HTR-8/SVneo (cell line): ENCODE measurements around the gene ATG9B.
A peak's percentile ranks its signal among the peaks of the same experiment; 100 is the strongest.
"Not testable (repeated sequence)": the region's sequence is repeated elsewhere in the genome, so short reads cannot be mapped to it uniquely, and the experiment has no call there.

Experiments used
- DNase-seq: peaks from one replicate; pipeline ENCODE4 v3.0.0; 2011; ENCODE audit warnings: low spot score, mixed read lengths; ENCODE audit not compliant: insufficient read length
- FAIRE-seq: peaks from 2 replicates; lab custom pipeline; 2011; peaks lifted over from hg19 to GRCh38; lab: Jason Lieb, UNC

The ATG9B gene

DNA sequence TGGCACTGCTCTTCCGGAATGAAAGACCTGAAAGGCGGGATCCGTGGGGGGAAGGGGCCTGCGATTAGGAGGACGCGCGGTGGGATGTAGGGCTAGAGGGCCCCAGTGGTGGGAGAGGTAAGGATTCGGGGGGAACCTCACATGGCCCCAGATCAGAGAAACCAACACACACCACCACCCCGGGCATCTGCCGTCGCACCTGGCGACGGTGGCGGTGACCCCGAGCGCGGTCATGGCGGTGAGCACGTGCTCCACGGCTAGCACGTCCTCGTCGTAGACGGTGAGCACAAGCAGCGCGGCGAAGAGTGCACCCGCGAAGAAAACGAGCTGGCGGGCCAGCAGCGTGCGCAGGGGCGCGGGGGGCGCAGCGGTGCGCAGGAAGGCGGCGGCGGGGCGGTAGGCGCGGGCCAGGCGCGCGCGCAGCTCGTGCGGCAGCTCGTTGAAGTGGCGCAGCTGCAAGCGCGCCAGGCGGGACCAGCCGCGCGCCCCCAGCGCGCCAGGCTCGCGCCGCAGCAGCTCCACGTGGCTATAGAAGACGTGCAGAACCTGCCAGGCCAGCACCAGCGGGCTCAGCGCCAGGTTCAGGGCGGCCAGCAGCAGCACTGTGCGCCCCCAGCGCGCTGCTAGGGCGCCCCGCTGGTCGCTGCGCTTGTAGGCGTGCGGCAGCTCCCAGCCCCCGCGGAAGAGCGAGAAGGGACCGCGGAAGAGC, 5.7 kb downstream of the ATG9B start:
- DNase-seq (no peak), FAIRE-seq (no peak)

DNA sequence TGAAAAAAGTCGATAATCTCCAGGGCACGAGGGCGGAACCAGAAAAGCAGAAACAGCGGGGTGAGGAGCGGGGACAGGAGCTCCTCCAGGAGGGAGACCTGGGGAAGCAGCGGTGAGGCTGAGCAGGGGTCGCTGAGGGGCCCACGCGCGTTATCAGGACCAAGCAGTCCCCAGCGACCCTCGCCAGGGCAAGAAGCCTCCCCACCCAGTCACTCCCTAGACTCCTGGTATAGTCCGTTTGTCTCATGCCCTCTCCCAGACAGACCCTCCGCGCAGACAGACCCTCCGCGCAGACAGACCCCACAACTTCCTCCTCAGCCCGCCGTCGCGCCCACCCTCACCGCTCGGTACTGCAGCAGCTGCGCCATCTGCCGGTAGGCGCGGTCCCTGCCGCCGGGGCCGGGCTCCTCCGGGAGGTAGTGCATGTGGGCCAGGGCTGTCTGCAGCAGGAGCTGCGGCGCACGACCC, 6.3 kb downstream of the ATG9B start:
- DNase-seq (peak; percentile 63), FAIRE-seq (peak; percentile 44)

GRCh38 chr7:151017370-151017952, 6.8 kb downstream of the ATG9B start:
- FAIRE-seq (no peak), DNase-seq (no peak)

DNA sequence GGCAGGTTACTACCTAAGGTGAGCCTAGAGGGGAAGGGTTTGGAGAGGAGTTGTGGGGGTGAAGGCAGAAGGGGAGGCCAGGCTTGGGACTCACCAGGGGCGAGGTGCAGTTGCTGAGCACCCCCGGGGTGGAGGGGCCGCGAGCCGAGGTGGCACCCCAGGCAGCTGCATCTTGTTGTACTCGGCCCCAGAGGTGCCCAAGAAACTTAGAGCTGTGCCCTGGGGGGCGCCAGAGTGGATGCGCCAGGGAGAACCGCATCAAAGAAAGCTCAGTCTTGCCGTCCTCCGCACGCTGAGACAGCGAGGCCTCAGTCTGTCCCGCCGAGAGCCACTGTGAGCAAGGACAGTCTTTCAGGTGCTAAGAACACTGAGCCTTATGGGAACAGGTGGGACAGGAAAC, 7.4 kb downstream of the ATG9B start:
- DNase-seq = no peak
- no peak for FAIRE-seq

DNA sequence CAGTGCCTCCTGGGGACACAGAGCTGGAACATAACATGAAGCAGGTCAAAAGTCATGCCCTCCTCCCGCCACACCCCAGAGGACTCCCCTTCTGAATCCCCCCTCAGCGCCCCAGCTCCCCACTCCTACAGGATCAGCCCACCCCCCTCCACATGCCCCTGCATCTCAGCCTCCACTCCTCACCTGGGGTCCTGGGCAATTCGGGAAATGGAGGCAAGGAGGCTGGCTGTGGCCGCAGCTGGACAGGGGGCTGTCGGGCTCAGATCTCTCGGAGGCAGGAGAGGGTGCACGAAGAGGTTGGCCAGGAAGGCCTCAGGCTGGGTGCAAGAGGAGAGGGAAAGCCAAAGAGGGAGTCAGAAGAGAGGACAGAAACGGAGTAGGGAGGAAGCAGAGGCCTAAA, 7.8 kb downstream of the ATG9B start:
- DNase-seq (no peak), FAIRE-seq (no peak)

- DNase-seq = no peak
- no peak for FAIRE-seq
Observed at GRCh38 chr7:151015967-151016366, 8.3 kb downstream of the ATG9B start.

DNA sequence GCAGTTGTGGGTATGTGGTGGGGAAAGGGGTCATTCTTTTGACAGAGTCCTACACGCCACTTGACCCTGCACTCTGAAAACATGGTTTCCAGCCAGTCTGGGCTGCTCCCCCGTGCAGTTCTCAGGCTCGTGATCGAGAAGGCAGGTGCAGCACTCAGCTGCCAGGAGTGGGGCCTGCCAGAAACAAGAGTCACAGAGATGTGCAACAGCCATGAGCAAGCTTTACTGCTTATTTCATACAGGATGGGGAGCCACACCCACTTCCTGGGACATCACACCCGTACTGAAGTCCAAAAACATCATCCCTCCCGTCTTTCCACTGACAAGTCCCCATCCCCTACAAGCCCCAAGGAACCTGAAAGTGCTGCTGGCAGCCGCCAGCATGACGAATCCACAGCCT, 9.3 kb downstream of the ATG9B start:
- no peak for DNase-seq
- FAIRE-seq = no peak

GRCh38 chr7:151013733-151014497, 10.4 kb downstream of the ATG9B start:
- FAIRE-seq (no peak), DNase-seq (no peak)

- FAIRE-seq = no peak
- DNase-seq = no peak
Observed at GRCh38 chr7:151013356-151013732, 10.9 kb downstream of the ATG9B start.

- no peak for FAIRE-seq
Observed at GRCh38 chr7:151012911-151013347, 11.4 kb downstream of the ATG9B start.

DNA sequence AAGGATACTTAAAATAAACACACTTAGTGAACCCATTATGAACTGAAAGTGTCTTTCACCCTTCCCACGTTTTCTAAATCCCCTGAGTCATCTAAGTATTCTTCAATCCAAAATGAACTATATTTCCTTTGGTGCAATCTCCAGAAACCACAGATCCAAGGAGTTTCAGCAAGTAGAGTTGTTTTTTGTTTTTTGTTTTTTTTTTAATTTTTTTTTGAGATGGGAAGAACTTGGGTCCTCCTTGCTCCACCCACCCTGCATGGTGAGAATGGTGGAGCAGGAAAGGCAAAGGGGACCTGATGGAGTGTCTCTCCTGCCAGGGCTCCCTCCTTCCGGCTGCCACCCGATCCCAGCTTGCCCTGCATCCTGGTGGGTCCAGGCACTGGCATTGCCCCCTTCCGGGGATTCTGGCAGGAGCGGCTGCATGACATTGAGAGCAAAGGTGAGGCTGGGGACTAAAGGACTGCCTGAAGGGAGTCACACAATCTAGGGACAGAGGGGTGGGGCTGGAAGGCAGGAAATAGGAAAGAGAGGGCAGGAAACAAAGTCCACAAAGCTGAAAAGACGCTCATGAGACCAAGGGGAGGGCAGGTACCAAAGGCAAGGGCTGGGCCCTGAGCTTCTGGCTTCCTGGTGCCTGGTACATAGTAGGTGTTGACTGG, 12.1 kb downstream of the ATG9B start:
- no peak for FAIRE-seq
- no peak for DNase-seq

More at GRCh38 chr7:151012911-151013347, 11.4 kb downstream of the ATG9B start:
- DNase-seq = peak; percentile 54

DNA sequence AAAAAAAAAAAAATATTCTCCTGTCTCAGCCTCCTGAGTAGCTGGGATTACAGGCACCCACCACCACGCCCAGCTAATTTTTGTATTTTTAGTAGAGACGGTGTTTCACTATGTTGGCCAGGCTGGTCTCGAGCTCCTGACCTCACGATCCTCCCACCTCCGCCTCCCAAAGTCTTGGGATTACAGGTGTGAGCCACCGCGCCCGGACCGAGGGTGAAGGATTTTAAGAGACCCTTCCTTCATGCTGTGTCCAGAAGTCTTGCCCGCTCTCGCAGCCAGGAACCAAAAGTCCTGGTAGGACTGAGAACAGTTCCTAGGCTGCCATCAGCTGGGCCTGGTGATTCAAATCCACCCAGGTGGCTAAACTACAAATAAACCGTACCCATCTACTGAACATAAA, 12.7 kb downstream of the ATG9B start:
- not testable (repeated sequence) for DNase-seq, FAIRE-seq

- DNase-seq = no peak
- no peak for FAIRE-seq
Observed at GRCh38 chr7:151011097-151011409, 13.2 kb downstream of the ATG9B start.

DNA sequence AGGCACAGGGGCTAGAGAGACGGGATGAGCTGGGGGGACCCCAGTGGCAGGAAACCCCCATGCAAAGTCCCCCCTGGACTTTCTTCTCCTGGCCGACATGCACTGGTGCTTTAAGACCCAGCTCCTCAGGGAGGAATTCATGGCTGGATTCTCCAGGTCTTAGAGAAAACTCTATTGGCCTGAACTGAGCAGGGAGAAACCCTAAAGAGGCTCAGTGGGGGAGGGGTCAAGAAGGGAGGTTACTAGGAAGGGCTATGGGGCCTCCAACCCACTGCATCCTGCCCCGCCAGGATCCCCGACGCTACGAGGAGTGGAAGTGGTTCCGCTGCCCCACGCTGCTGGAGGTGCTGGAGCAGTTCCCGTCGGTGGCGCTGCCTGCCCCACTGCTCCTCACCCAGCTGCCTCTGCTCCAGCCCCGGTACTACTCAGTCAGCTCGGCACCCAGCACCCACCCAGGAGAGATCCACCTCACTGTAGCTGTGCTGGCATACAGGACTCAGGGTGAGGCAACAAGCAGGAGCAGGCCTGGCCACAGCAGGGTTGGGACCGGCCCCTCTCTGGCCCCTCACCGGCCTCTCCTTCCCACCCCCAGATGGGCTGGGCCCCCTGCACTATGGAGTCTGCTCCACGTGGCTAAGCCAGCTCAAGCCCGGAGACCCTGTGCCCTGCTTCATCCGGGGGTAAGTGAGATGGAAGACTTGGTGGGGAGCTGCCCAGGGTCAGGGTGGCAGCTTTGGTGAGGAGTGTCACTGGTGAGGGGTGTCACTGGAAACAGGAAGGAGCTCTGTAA, 13.8 kb downstream of the ATG9B start:
- DNase-seq (no peak), FAIRE-seq (no peak)

DNA sequence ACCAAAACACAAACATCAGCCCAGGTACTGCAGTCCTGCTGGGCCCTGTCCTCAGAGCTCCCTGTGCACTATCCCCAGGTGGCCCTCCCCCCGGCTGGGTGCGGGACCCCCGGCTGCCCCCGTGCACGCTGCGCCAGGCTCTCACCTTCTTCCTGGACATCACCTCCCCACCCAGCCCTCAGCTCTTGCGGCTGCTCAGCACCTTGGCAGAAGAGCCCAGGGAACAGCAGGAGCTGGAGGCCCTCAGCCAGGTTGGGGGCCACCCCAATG, 14.3 kb downstream of the ATG9B start:
- no peak for DNase-seq

GRCh38 chr7:151009327-151010036, 14.8 kb downstream of the ATG9B start:
- no peak for FAIRE-seq
- no peak for DNase-seq

More for the DNA sequence above, 14.3 kb downstream of the ATG9B start:
- FAIRE-seq = no peak

- DNase-seq (no peak), FAIRE-seq (no peak)
Observed at GRCh38 chr7:151008511-151009323, 15.6 kb downstream of the ATG9B start.

GRCh38 chr7:151008143-151008510, 16.2 kb downstream of the ATG9B start:
- DNase-seq (no peak), FAIRE-seq (no peak)

DNA sequence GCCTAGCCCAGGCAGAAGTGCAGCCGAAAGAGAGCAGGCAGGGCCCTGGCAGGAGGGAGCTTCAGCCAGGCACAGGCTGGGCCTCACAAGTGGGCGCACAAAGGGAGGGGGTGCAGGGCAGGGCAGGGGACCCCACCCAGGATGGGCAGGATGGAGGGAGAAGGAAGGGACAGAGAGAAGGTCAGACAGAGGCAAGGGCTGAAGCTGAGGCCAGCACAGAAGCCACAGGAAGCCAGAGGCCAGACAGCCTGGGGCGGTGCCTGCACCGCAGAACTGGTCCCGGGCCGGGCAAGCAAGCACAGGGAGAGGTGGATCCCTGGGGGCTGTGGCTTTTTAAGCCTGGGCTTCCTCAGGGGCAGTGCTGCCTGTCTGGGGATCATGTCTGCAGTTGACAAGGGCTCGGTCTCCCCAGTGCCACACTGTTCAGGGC, 16.8 kb downstream of the ATG9B start:
- DNase-seq = no peak
- FAIRE-seq = no peak
